GM12873 (cell line): ENCODE results near the gene SPIB.

ENCODE experiments used
- CTCF ChIP-seq: IDR thresholded peaks from 2 replicates; pipeline ENCODE4 v1.5.1; 2012; ENCODE audit warnings: low read depth, mild to moderate bottlenecking, moderate library complexity, low read length, control low read depth; ENCODE audit not compliant: insufficient read depth; ENCODE audit errors: missing control alignments

SPIB gene

GRCh38 chr19:50418176-50419021 is at the start of gene SPIB:
Gene SPIB (plus strand): TSS chr19:50418938. CDS start chr19:50418963, 25 bp downstream.
- no peak for TF ChIP-seq CTCF

GRCh38 chr19:50371914-50372475 is 46.7 kb upstream of the SPIB start:
- TF ChIP-seq CTCF, result no peak

GRCh38 chr19:50376166-50377050 is 42.3 kb upstream of the SPIB start, which contains the start of gene NR1H2:
Gene NR1H2 (plus strand): TSS chr19:50376457. CDS start chr19:50377606, 1,149 bp downstream.
- TF ChIP-seq CTCF, result no peak

- no peak for TF ChIP-seq CTCF
Measured at GRCh38 chr19:50377051-50377461, 41.7 kb upstream of the SPIB start.

- no peak for TF ChIP-seq CTCF
Measured at GRCh38 chr19:50377517-50377916, 41.2 kb upstream of the SPIB start.

GRCh38 chr19:50378169-50378862 is 40.4 kb upstream of the SPIB start:
- TF ChIP-seq CTCF, result no peak
